Fibroblast of the aortic adventitia (primary cell): ENCODE measurements around the gene TRIML2. TPM values are rescaled to one million over a fixed set of nuclear protein-coding genes. Genes with fewer than 3 reads are reported as not detected.

ENCODE experiments used
- small RNA-seq: library from RNA; depleted of rRNA; stranded (forward); fragments of <200 nt; gene quantifications from one replicate; pipeline ENCODE3, GENCODE V24; 2012
- total RNA-seq: library from RNA; depleted of rRNA; stranded (reverse); fragments of >200 nt; gene quantifications from 2 replicates; pipeline ENCODE4 v1.2.3, GENCODE V29; 2012; ENCODE audit warnings: low replicate concordance

TRIML2 gene
- total RNA-seq, 1 donor = not detected

Small RNA genes within 50 kb of the gene (small RNA-seq; reads per million reads assigned to genes)
- gene RNU6-173P = not detected

Other genes starting within 250 kb of the TRIML2 start
- gene ZFP42, start 113.8 kb downstream of the TRIML2 start, total RNA-seq = 0.09 TPM in 1 of 2 replicates, not detected in the other
- gene TRIML1, start 29.8 kb upstream of the TRIML2 start, total RNA-seq = not detected in 2 replicates